GM23248 (cell line): ENCODE data around the gene ALG14.

Experiments
- EZH2 ChIP-seq: fragments of 200-600 bp; sonication (generic); IDR thresholded peaks from 2 replicates; pipeline ENCODE4 v1.6.1; 2018; ENCODE audit warnings: antibody characterized with exemption, mild to moderate bottlenecking; ENCODE audit not compliant: insufficient read depth, poor library complexity, severe bottlenecking
- EZH2phosphoT487 ChIP-seq: fragments of 200-600 bp; sonication (generic); IDR thresholded peaks from 2 replicates; pipeline ENCODE4 v1.6.1; 2018; ENCODE audit warnings: antibody characterized with exemption, moderate library complexity, mild to moderate bottlenecking, low read depth; ENCODE audit not compliant: insufficient read depth

DNA sequence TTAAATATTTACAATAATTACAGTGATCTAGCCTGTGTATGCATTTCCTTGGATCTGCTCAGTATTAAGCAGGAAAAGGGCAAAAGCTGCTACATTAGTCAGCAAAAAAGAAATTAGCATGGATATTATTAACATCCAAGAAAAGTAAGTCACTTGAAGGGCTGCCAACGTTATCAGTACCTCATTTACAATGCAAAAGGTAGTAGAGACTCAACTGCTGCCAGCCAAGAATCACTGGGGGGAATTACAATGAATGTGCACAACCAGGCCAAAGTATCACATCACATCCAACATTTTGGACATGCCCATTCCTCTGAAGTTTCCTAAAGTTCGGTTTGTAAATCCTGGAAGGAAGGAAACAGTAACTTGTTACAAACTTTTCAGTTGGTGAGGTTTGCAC, 147.7 kb downstream of the ALG14 start:
- TF ChIP-seq EZH2phosphoT487 (no peak), EZH2 (no peak)
